NK-92 (cell line): ENCODE results near the gene ATP5PD.
"Not testable (repeated sequence)": the region's sequence is repeated elsewhere in the genome, so short reads cannot be mapped to it uniquely, and the experiment has no call there.

Experiments used
- DNase-seq: peaks from one replicate; lab custom pipeline; 2025; ENCODE audit not compliant: unreplicated experiment; lab: John Stamatoyannopoulos, UW

ATP5PD gene

GRCh38 chr17:75077496-75078283 lies 30.9 kb upstream of the ATP5PD start:
- DNase-seq = no peak

GRCh38 chr17:75077072-75077495 lies 30.3 kb upstream of the ATP5PD start:
- DNase-seq = no peak

GRCh38 chr17:75075597-75076336 lies 29.0 kb upstream of the ATP5PD start:
- no peak for DNase-seq

GRCh38 chr17:75074532-75074931 lies 27.8 kb upstream of the ATP5PD start:
- DNase-seq = no peak

GRCh38 chr17:75073618-75074047 lies 26.9 kb upstream of the ATP5PD start:
- DNase-seq = no peak

- DNase-seq = not testable (repeated sequence)
These were observed 26.1 kb upstream of the ATP5PD start for GRCh38 chr17:75072909-75073308.

- DNase-seq = not testable (repeated sequence)
These were observed 24.9 kb upstream of the ATP5PD start for GRCh38 chr17:75071478-75072271.

GRCh38 chr17:75069783-75070182 lies 23.0 kb upstream of the ATP5PD start:
- no peak for DNase-seq

- DNase-seq = no peak
These were observed 22.0 kb upstream of the ATP5PD start for GRCh38 chr17:75068750-75069149.

GRCh38 chr17:75067856-75068255 lies 21.1 kb upstream of the ATP5PD start:
- DNase-seq = no peak

GRCh38 chr17:75065562-75066151 lies 18.9 kb upstream of the ATP5PD start:
- DNase-seq = no peak

GRCh38 chr17:75064867-75065561 lies 18.2 kb upstream of the ATP5PD start:
- no peak for DNase-seq

- no peak for DNase-seq
These were observed 17.7 kb upstream of the ATP5PD start for GRCh38 chr17:75064460-75064859.

GRCh38 chr17:75064040-75064439 lies 17.3 kb upstream of the ATP5PD start:
- DNase-seq = no peak

GRCh38 chr17:75063626-75064025 lies 16.9 kb upstream of the ATP5PD start:
- DNase-seq = no peak

- DNase-seq = no peak
These were observed 16.4 kb upstream of the ATP5PD start for GRCh38 chr17:75063201-75063600.

GRCh38 chr17:75061618-75062017 lies 14.8 kb upstream of the ATP5PD start:
- no peak for DNase-seq

GRCh38 chr17:75061055-75061438 lies 14.3 kb upstream of the ATP5PD start:
- DNase-seq = no peak

GRCh38 chr17:75060434-75061054 lies 13.8 kb upstream of the ATP5PD start:
- no peak for DNase-seq
